Endothelial cell (in vitro differentiated cells): ENCODE results near the gene NUTF2. TPM values are rescaled to one million over a fixed set of nuclear protein-coding genes. Genes with fewer than 3 reads are reported as not detected.
A peak's percentile ranks its signal among the peaks of the same experiment; 100 is the strongest.

Experiments used
- DNase-seq: peaks from one replicate; pipeline ENCODE4 v3.0.0; 2021; ENCODE audit warnings: low spot score
- H3K27ac Mint-ChIP-seq: one replicate; pipeline ENCODE4 v1.8.0; 2021; ENCODE audit warnings: mixed read lengths, inconsistent platforms; ENCODE audit not compliant: unreplicated experiment
- H3K27me3 Mint-ChIP-seq: one replicate; pipeline ENCODE4 v1.8.0; 2021; ENCODE audit warnings: mild to moderate bottlenecking, moderate library complexity, mixed read lengths, inconsistent platforms; ENCODE audit not compliant: unreplicated experiment
- H3K36me3 Mint-ChIP-seq: one replicate; pipeline ENCODE4 v1.8.0; 2021; ENCODE audit warnings: mild to moderate bottlenecking, low read depth, mixed read lengths, inconsistent platforms; ENCODE audit not compliant: unreplicated experiment
- H3K4me1 Mint-ChIP-seq: one replicate; pipeline ENCODE4 v1.8.0; 2021; ENCODE audit warnings: mild to moderate bottlenecking, mixed read lengths, inconsistent platforms; ENCODE audit not compliant: unreplicated experiment
- H3K4me3 Mint-ChIP-seq: one replicate; pipeline ENCODE4 v1.8.0; 2021; ENCODE audit warnings: mild to moderate bottlenecking, mixed read lengths, inconsistent platforms; ENCODE audit not compliant: unreplicated experiment
- H3K9me3 Mint-ChIP-seq: one replicate; pipeline ENCODE4 v1.8.0; 2021; ENCODE audit warnings: mixed read lengths, inconsistent platforms; ENCODE audit not compliant: unreplicated experiment
- CTCF ChIP-seq: fragments of 200-600 bp; sonication (generic); IDR thresholded peaks from one replicate; pipeline ENCODE4 v1.5.0; 2021; ENCODE audit warnings: antibody characterized with exemption; ENCODE audit not compliant: unreplicated experiment
- total RNA-seq: library from RNA; stranded (reverse); fragmentation: NEBNext Ultra II Directional; extraction: Animal tissue kit (Norgen Biotek cat#: 25700); gene quantifications from one replicate; pipeline ENCODE4 v1.2.1, GENCODE V29; 2021; ENCODE audit not compliant: unreplicated experiment

Gene NUTF2
- total RNA-seq, 1 donor from 2014 or later, result 217 TPM

- Mint-ChIP-seq H3K27me3 (peaks cover 6% of the 10 kb centered on the region), H3K27ac (peak overlapping the region; percentile 81), H3K36me3 (peaks cover 12% of the 10 kb centered on the region), H3K4me3 (peak overlapping the region; percentile 97), H3K4me1 (peaks cover 15% of the 10 kb centered on the region), H3K9me3 (no peaks in the 10 kb centered on the region)
- DNase-seq, result no peak
- TF ChIP-seq CTCF, result no peak
Measured at GRCh38 chr16:67807148-67807682, 39.5 kb upstream of the NUTF2 start.

GRCh38 chr16:67811899-67812298 is 34.8 kb upstream of the NUTF2 start:
- no peak for DNase-seq
- peaks cover 4% of the 10 kb centered on the region for H3K4me1 Mint-ChIP-seq
- H3K9me3 Mint-ChIP-seq, result no peaks in the 10 kb centered on the region
- no peaks in the 10 kb centered on the region for H3K36me3 Mint-ChIP-seq
- H3K27me3 Mint-ChIP-seq, result peaks cover 5% of the 10 kb centered on the region
- no peak for TF ChIP-seq CTCF
- H3K4me3 Mint-ChIP-seq, result no peak overlapping the region
- H3K27ac Mint-ChIP-seq, result no peak overlapping the region

GRCh38 chr16:67814567-67814966 is 32.2 kb upstream of the NUTF2 start:
- Mint-ChIP-seq H3K4me3 (no peak overlapping the region), H3K4me1 (peaks cover 4% of the 10 kb centered on the region), H3K36me3 (no peaks in the 10 kb centered on the region), H3K27ac (no peak overlapping the region), H3K9me3 (no peaks in the 10 kb centered on the region), H3K27me3 (no peaks in the 10 kb centered on the region)
- DNase-seq, result no peak
- no peak for TF ChIP-seq CTCF

DNA sequence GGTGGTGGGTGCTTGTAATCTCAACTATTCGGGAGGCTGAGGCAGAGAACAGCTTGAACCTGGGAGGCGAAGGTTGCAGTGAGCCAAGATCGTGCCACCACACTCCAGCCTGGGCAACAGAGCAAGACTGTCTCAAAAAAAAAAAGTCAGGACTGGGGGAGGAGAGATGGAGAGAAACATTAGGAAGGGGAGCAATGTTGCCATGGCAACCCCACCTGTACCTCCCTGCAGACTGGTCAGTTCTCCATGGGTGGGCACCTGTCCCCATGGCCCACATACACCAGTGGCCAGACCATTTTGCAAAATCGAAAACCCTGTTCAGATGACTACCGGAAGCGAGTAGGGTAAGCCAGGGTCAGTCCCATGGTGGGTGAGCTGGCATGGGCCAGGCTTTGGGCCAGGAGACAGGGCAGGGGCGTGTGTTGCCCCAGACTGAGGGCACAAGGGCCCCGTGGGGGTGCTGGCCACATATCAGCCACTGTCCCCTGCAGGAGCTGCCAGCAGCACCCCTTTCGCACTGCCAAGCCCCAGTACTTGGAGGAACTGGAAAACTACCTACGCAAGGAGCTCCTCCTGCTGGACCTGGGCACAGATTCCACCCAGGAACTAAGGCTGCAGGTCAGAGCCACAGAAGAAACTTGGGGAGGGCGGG is 26.0 kb upstream of the NUTF2 start:
- no peak for TF ChIP-seq CTCF
- Mint-ChIP-seq H3K27ac (no peak overlapping the region), H3K9me3 (no peaks in the 10 kb centered on the region), H3K4me1 (no peaks in the 10 kb centered on the region), H3K36me3 (peaks cover 4% of the 10 kb centered on the region), H3K27me3 (peaks cover 10% of the 10 kb centered on the region), H3K4me3 (no peak overlapping the region)
- DNase-seq, result no peak

DNA sequence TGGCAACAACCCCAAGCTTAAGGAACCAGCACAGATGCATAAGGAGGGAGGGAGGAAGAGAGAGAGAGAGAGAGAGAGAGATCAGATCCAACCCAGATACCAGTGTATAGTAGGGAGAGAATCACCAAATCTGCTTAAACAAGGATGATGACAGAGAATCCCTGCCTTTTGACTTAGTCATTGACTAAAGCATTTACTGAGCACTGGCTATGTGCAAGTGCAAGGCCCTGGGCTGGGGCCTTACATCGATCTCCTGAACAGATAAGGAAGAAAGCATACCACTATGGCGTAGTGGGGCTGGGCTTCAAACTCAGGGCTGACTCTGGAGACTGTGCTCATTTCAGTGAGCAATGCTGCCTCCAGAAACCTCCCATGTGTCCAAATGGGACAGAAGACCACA is 24.2 kb upstream of the NUTF2 start:
- DNase-seq, result no peak
- no peak overlapping the region for H3K27ac Mint-ChIP-seq
- H3K4me1 Mint-ChIP-seq, result no peaks in the 10 kb centered on the region
- H3K36me3 Mint-ChIP-seq, result peaks cover 12% of the 10 kb centered on the region
- H3K9me3 Mint-ChIP-seq, result no peaks in the 10 kb centered on the region
- H3K27me3 Mint-ChIP-seq, result peaks cover 10% of the 10 kb centered on the region
- no peak for TF ChIP-seq CTCF
- no peak overlapping the region for H3K4me3 Mint-ChIP-seq
